GM12878 (cell line): ENCODE measurements around the gene TULP4. TPM values are rescaled to one million over a fixed set of nuclear protein-coding genes. Genes with fewer than 3 reads are reported as not detected.

Experiments used
- ATAC-seq: fragments of 200-7000 bp; cut with Tn5 transposase; 3 replicates; pipeline ENCODE4 v1.9.1; 2020; ENCODE audit warnings: mild to moderate bottlenecking, moderate library complexity
- BruUV-seq: library from RNA; stranded (reverse); fragments of 400-500 nt; replicated peaks from 2 replicates; lab custom pipeline; 2021; lab: Mats Ljungman, UMichigan
- CTCF ChIA-PET: fragments of 300-600 bp; sonication (Branson Sonifier 250); formaldehyde crosslinking; extraction: SDS; loops from one replicate; lab custom pipeline; 2021; ENCODE audit warnings: inconsistent platforms; lab: Yijun Ruan, JAX
- POLR2A ChIA-PET: fragments of 350-600 bp; formaldehyde crosslinking; extraction: SDS; loops from one replicate; lab custom pipeline; 2021; ENCODE audit warnings: inconsistent platforms; lab: Charles Lee
- RAD21 ChIA-PET: fragments of 300-600 bp; sonication (Branson Sonifier 250); formaldehyde crosslinking; loops from one replicate; lab custom pipeline; 2023; ENCODE audit warnings: antibody characterized with exemption; ENCODE audit not compliant: unreplicated experiment; lab: Charles Lee
- SMC1A ChIA-PET: fragments of 300-600 bp; sonication (Branson Sonifier 250); formaldehyde crosslinking; loops from one replicate; lab custom pipeline; 2023; ENCODE audit not compliant: unreplicated experiment, uncharacterized antibody; lab: Charles Lee
- DNase-seq: peaks from one replicate; pipeline ENCODE4 v3.0.0-alpha.2; 2011; ENCODE audit warnings: low read depth, low spot score
- FAIRE-seq: peaks from 3 replicates; lab custom pipeline; 2011; peaks lifted over from hg19 to GRCh38; lab: Jason Lieb, UNC
- H2AFZ ChIP-seq: 2 replicates; pipeline ENCODE4 v1.6.0; 2011; ENCODE audit warnings: low read depth, low read length, control low read depth; ENCODE audit not compliant: control insufficient read depth
- H3K27ac ChIP-seq: 2 replicates; pipeline ENCODE4 v1.5.1; 2011; ENCODE audit warnings: control low read depth; ENCODE audit not compliant: control insufficient read depth, insufficient read depth
- H3K27me3 ChIP-seq, 2 experiments: replicated peaks in 1 of 2; 2 replicates each; pipeline versions ENCODE4 v1.6.0 to v1.6.1; 2011; ENCODE audit warnings: low read length in 1 of 2; ENCODE audit not compliant: control insufficient read depth in 2 of 2, insufficient read depth in 2 of 2
- H3K36me3 ChIP-seq, 2 experiments: 2 replicates each; pipeline ENCODE4 v1.5.1; 2011; ENCODE audit warnings: low read length in 1 of 2; ENCODE audit not compliant: control insufficient read depth in 2 of 2, insufficient read depth in 2 of 2
- H3K4me1 ChIP-seq: 2 replicates; pipeline ENCODE4 v1.6.1; 2011; ENCODE audit warnings: mild to moderate bottlenecking, low read length, moderate library complexity, mixed read lengths; ENCODE audit not compliant: control insufficient read depth, insufficient read depth
- H3K4me2 ChIP-seq: 2 replicates; pipeline ENCODE4 v1.6.0; 2011; ENCODE audit warnings: control low read depth; ENCODE audit not compliant: control insufficient read depth, insufficient read depth
- H3K4me3 ChIP-seq: fragments of 200-600 bp; sonication (generic); 2 replicates; pipeline ENCODE4 v1.5.1; 2016
- H3K79me2 ChIP-seq: 2 replicates; pipeline ENCODE4 v1.6.0; 2011; ENCODE audit warnings: low read length; ENCODE audit not compliant: control insufficient read depth, insufficient read depth
- H3K9ac ChIP-seq: 2 replicates; pipeline ENCODE4 v1.8.0; 2011; ENCODE audit warnings: low read length, control low read depth, mixed read lengths; ENCODE audit not compliant: control insufficient read depth, insufficient read depth
- H3K9me3 ChIP-seq: replicated peaks from 3 replicates; pipeline ENCODE4 v1.5.1; 2011; ENCODE audit warnings: mild to moderate bottlenecking, low read length; ENCODE audit not compliant: control insufficient read depth, insufficient read depth
- H4K20me1 ChIP-seq: 2 replicates; pipeline ENCODE4 v1.6.0; 2011; ENCODE audit not compliant: control insufficient read depth, insufficient read depth
- NFXL1 ChIP-seq: fragments of 450-650 bp; IDR thresholded peaks from 2 replicates; pipeline ENCODE4 v1.6.1; 2017; ENCODE audit warnings: antibody characterized with exemption, mild to moderate bottlenecking, borderline replicate concordance
- SREBF1 ChIP-seq: IDR thresholded peaks from 2 replicates; pipeline ENCODE4 v1.6.1; 2012; ENCODE audit warnings: mild to moderate bottlenecking, low read length
- SUZ12 ChIP-seq: fragments of 200-600 bp; sonication (generic); IDR thresholded peaks from one replicate; pipeline ENCODE4 v1.6.1; 2018; ENCODE audit warnings: antibody characterized with exemption, mild to moderate bottlenecking; ENCODE audit not compliant: unreplicated experiment
- WGBS: methylation state at CpG from one replicate; pipeline ENCODE4 v1.1.6; 2016; ENCODE audit warnings: low lambda C conversion rate; ENCODE audit not compliant: insufficient replicate concordance, insufficient coverage; ENCODE audit errors: missing lambda C conversion rate; 5-methylcytosine and 5-hydroxymethylcytosine counted together
- in situ Hi-C: fragments of 300-500 bp; cut with MboI; formaldehyde crosslinking; loops from 9 replicates; pipeline ENCODE4 v1.14.3; 2018; ENCODE audit warnings: mixed read lengths
- intact Hi-C: fragments of 100-400 bp; cut with micrococcal nuclease; formaldehyde crosslinking; loops from one replicate; pipeline ENCODE4 v1.14.2; 2022; ENCODE audit not compliant: unreplicated experiment
- polyA plus RNA-seq, 11 experiments: library from polyadenylated mRNA; depleted of rRNA in 4 of 11; unstranded in 6 of 11; stranded (reverse) in 5 of 11; fragments of >200 nt; fragmentation: Nextera tagmentation in 4 of 11; fragmentation: Illumina TruSeq in 1 of 11; extraction: Ambion mirVana in 4 of 11; extraction: Trizol in 1 of 11; gene quantifications; 1 replicate in 1 of 11; 2 replicates in 10 of 11; pipeline versions ENCODE4 v1.2.1 to v1.2.3, GENCODE V29; 2011 to 2016; ENCODE audit warnings: inconsistent platforms in 2 of 11, missing spikeins in 2 of 11, low read depth in 1 of 11
- total RNA-seq, 4 experiments: library from RNA; depleted of rRNA in 3 of 4; stranded (reverse); fragments of >200 nt in 3 of 4; fragmentation: Illumina TruSeq in 1 of 4; extraction: Trizol in 1 of 4; gene quantifications; 2 replicates each; pipeline versions ENCODE4 v1.2.1 to v1.2.3, GENCODE V29; 2013 to 2021
- TF ChIP-seq, protein P1 (sequence below): fragments of 450-650 bp; IDR thresholded peaks from 2 replicates; pipeline ENCODE4 v1.6.1; 2017; ENCODE audit warnings: mild to moderate bottlenecking, moderate library complexity

TULP4 gene
- total and polyA plus RNA-seq, 10 of the 15 experiments (the other 5 are each of a cell fraction or from before 2014, with no cell fraction given): 0.73 to 31.8 (median 14.0) TPM

DNA sequence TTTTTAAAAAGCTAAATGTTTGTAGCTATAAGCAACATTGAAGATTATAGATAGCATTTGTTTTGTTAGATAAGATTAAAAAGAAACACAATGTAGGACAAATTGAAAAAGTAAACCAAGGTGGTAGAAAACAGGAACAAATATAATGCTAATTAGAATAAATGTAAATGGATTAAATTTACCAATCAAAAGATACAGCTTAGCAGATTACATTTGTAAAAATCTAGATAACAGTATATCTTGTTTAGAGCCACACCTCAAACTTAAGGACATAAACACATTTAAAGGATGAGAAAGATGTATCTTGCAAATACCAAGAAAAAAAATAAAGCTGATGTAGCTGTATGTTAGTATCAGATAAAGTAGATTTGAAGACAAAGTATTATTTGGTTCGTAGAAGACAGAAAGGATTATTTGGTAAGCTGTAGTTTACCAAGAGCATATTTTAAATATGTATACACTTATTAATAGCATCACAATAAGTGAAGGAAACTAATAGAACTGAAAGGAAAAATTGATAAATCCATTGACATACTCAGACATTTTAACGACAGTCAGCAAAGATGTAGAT lies 107.2 kb downstream of the TULP4 start:
- H3K4me2 ChIP-seq: no peak overlapping the region
- no peak overlapping the region for H3K27ac ChIP-seq
- no peaks in the 10 kb centered on the region for H4K20me1 ChIP-seq
- no peaks in the 10 kb centered on the region for H3K27me3 ChIP-seq
- POLR2A ChIA-PET: interaction anchor here (0.6 kb wide), 1 partner anchor 91 kb away, joined by 5 read pairs; no protein-coding TSS in a partner anchor
- H3K9ac ChIP-seq: no peak overlapping the region
- in situ Hi-C loops: no loop called here
- SMC1A ChIA-PET: interaction anchor here (0.8 to 2.4 kb wide), 12 partner anchors 9 to 198 kb away, joined by 3 to 10 read pairs (median 4); no protein-coding TSS in a partner anchor
- no TSS peak for BruUV-seq
- H3K36me3 ChIP-seq: peaks cover 0 to 4% of the 10 kb centered on the region in 2 experiments; a peak in 2 of 4 replicates
- ATAC-seq (no peak), FAIRE-seq (peak; percentile 61), DNase-seq (no peak)
- RAD21 ChIA-PET: interaction anchor here (0.6 to 1.4 kb wide), 3 partner anchors 58 to 1325 kb away, joined by 3 to 4 read pairs (median 3); no protein-coding TSS in a partner anchor
- TF ChIP-seq, protein P1, sequence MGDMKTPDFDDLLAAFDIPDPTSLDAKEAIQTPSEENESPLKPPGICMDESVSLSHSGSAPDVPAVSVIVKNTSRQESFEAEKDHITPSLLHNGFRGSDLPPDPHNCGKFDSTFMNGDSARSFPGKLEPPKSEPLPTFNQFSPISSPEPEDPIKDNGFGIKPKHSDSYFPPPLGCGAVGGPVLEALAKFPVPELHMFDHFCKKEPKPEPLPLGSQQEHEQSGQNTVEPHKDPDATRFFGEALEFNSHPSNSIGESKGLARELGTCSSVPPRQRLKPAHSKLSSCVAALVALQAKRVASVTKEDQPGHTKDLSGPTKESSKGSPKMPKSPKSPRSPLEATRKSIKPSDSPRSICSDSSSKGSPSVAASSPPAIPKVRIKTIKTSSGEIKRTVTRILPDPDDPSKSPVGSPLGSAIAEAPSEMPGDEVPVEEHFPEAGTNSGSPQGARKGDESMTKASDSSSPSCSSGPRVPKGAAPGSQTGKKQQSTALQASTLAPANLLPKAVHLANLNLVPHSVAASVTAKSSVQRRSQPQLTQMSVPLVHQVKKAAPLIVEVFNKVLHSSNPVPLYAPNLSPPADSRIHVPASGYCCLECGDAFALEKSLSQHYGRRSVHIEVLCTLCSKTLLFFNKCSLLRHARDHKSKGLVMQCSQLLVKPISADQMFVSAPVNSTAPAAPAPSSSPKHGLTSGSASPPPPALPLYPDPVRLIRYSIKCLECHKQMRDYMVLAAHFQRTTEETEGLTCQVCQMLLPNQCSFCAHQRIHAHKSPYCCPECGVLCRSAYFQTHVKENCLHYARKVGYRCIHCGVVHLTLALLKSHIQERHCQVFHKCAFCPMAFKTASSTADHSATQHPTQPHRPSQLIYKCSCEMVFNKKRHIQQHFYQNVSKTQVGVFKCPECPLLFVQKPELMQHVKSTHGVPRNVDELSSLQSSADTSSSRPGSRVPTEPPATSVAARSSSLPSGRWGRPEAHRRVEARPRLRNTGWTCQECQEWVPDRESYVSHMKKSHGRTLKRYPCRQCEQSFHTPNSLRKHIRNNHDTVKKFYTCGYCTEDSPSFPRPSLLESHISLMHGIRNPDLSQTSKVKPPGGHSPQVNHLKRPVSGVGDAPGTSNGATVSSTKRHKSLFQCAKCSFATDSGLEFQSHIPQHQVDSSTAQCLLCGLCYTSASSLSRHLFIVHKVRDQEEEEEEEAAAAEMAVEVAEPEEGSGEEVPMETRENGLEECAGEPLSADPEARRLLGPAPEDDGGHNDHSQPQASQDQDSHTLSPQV: no peak
- TF ChIP-seq SUZ12: no peak
- no peak for TF ChIP-seq SREBF1
- no peak for TF ChIP-seq NFXL1
- H3K9me3 ChIP-seq: no peaks in the 10 kb centered on the region; the same call in 1 of the 3 replicates
- H3K4me1 ChIP-seq: no peaks in the 10 kb centered on the region
- H2AFZ ChIP-seq: no peak overlapping the region
- no peak overlapping the region for H3K4me3 ChIP-seq
- intact Hi-C loops: no loop called here
- CTCF ChIA-PET: interaction anchor here (0.8 to 1.6 kb wide), 8 partner anchors 8 to 265 kb away, joined by 3 to 4 read pairs (median 3); no protein-coding TSS in a partner anchor
- 100% methylated on average over 2 of the region's 2 CpGs for WGBS
- H3K79me2 ChIP-seq: no peaks in the 10 kb centered on the region
